T-helper 2 cell treated with Interferon-gamma antibody and Interleukin-4, amounts not matched to agents 5 μg/mL and 100 μg/mL, for 36 hours (primary cell): ENCODE results near the gene VASP.
A peak's percentile ranks its signal among the peaks of the same experiment; 100 is the strongest.

ENCODE experiments used
- DNase-seq: peaks from one replicate; pipeline ENCODE4 v3.0.0; 2021; ENCODE audit warnings: low spot score
- H3K27ac Mint-ChIP-seq: one replicate; pipeline ENCODE4 v1.8.0; 2021; ENCODE audit warnings: mild to moderate bottlenecking, mixed read lengths
- H3K27me3 Mint-ChIP-seq: one replicate; pipeline ENCODE4 v1.8.0; 2021; ENCODE audit warnings: low read depth, mixed read lengths
- H3K36me3 Mint-ChIP-seq: one replicate; pipeline ENCODE4 v1.8.0; 2021; ENCODE audit warnings: low read depth, mixed read lengths
- H3K4me1 Mint-ChIP-seq: one replicate; pipeline ENCODE4 v1.8.0; 2021; ENCODE audit warnings: low read depth, mixed read lengths
- H3K4me3 Mint-ChIP-seq: one replicate; pipeline ENCODE4 v1.8.0; 2022; ENCODE audit warnings: mild to moderate bottlenecking, moderate library complexity, mixed read lengths
- H3K9me3 Mint-ChIP-seq: one replicate; pipeline ENCODE4 v1.8.0; 2021; ENCODE audit warnings: mixed read lengths

Gene VASP

GRCh38 chr19:45477713-45478453, 29.4 kb upstream of the VASP start:
- H3K4me1 Mint-ChIP-seq, result peaks cover 24% of the 10 kb centered on the region
- no peaks in the 10 kb centered on the region for H3K9me3 Mint-ChIP-seq
- H3K36me3 Mint-ChIP-seq, result no peaks in the 10 kb centered on the region
- H3K27me3 Mint-ChIP-seq, result peaks cover 38% of the 10 kb centered on the region
- DNase-seq, result no peak
- H3K4me3 Mint-ChIP-seq, result peak overlapping the region; percentile 73
- peak overlapping the region; percentile 80 for H3K27ac Mint-ChIP-seq

GRCh38 chr19:45478454-45479238, 28.6 kb upstream of the VASP start:
- peak overlapping the region; percentile 80 for H3K27ac Mint-ChIP-seq
- peak; percentile 89 for DNase-seq
- peaks cover 23% of the 10 kb centered on the region for H3K4me1 Mint-ChIP-seq
- peak overlapping the region; percentile 73 for H3K4me3 Mint-ChIP-seq
- no peaks in the 10 kb centered on the region for H3K9me3 Mint-ChIP-seq
- H3K36me3 Mint-ChIP-seq, result no peaks in the 10 kb centered on the region
- H3K27me3 Mint-ChIP-seq, result peaks cover 32% of the 10 kb centered on the region

- Mint-ChIP-seq H3K36me3 (no peaks in the 10 kb centered on the region), H3K27me3 (peaks cover 2% of the 10 kb centered on the region), H3K4me3 (no peak overlapping the region), H3K9me3 (no peaks in the 10 kb centered on the region), H3K27ac (no peak overlapping the region), H3K4me1 (peaks cover 11% of the 10 kb centered on the region)
- no peak for DNase-seq
Measured at GRCh38 chr19:45483033-45483432, 24.2 kb upstream of the VASP start.

GRCh38 chr19:45484273-45484945, 22.9 kb upstream of the VASP start:
- peaks cover 2% of the 10 kb centered on the region for H3K27me3 Mint-ChIP-seq
- no peak overlapping the region for H3K4me3 Mint-ChIP-seq
- no peak for DNase-seq
- H3K4me1 Mint-ChIP-seq, result peaks cover 6% of the 10 kb centered on the region
- H3K9me3 Mint-ChIP-seq, result no peaks in the 10 kb centered on the region
- H3K36me3 Mint-ChIP-seq, result no peaks in the 10 kb centered on the region
- no peak overlapping the region for H3K27ac Mint-ChIP-seq

GRCh38 chr19:45485305-45486077, 21.8 kb upstream of the VASP start:
- peak overlapping the region; percentile 67 for H3K27ac Mint-ChIP-seq
- H3K4me1 Mint-ChIP-seq, result peaks cover 2% of the 10 kb centered on the region
- no peaks in the 10 kb centered on the region for H3K36me3 Mint-ChIP-seq
- no peaks in the 10 kb centered on the region for H3K9me3 Mint-ChIP-seq
- peak overlapping the region; percentile 89 for H3K4me3 Mint-ChIP-seq
- peak; percentile 96 for DNase-seq
- H3K27me3 Mint-ChIP-seq, result peaks cover under 1% of the 10 kb centered on the region

GRCh38 chr19:45488708-45489107, 18.6 kb upstream of the VASP start:
- H3K27ac Mint-ChIP-seq, result no peak overlapping the region
- H3K4me1 Mint-ChIP-seq, result peaks cover 11% of the 10 kb centered on the region
- H3K36me3 Mint-ChIP-seq, result no peaks in the 10 kb centered on the region

GRCh38 chr19:45489216-45489855, 17.9 kb upstream of the VASP start:
- Mint-ChIP-seq H3K9me3 (no peaks in the 10 kb centered on the region), H3K4me3 (no peak overlapping the region), H3K36me3 (no peaks in the 10 kb centered on the region), H3K27ac (no peak overlapping the region), H3K27me3 (no peaks in the 10 kb centered on the region), H3K4me1 (peaks cover 11% of the 10 kb centered on the region)
- DNase-seq, result no peak

More at GRCh38 chr19:45488708-45489107, 18.6 kb upstream of the VASP start:
- no peaks in the 10 kb centered on the region for H3K9me3 Mint-ChIP-seq
- no peaks in the 10 kb centered on the region for H3K27me3 Mint-ChIP-seq
- no peak for DNase-seq
- H3K4me3 Mint-ChIP-seq, result no peak overlapping the region

GRCh38 chr19:45492137-45492626, 15.1 kb upstream of the VASP start:
- DNase-seq, result no peak
- H3K4me3 Mint-ChIP-seq, result peak overlapping the region; percentile 55
- H3K36me3 Mint-ChIP-seq, result no peaks in the 10 kb centered on the region
- H3K4me1 Mint-ChIP-seq, result peaks cover 11% of the 10 kb centered on the region
- H3K27ac Mint-ChIP-seq, result no peak overlapping the region
- no peaks in the 10 kb centered on the region for H3K9me3 Mint-ChIP-seq
- H3K27me3 Mint-ChIP-seq, result peaks cover 15% of the 10 kb centered on the region

- no peaks in the 10 kb centered on the region for H3K9me3 Mint-ChIP-seq
- H3K36me3 Mint-ChIP-seq, result no peaks in the 10 kb centered on the region
- H3K4me3 Mint-ChIP-seq, result peak overlapping the region; percentile 78
- DNase-seq, result no peak
- no peak overlapping the region for H3K27ac Mint-ChIP-seq
- H3K27me3 Mint-ChIP-seq, result peaks cover 19% of the 10 kb centered on the region
- H3K4me1 Mint-ChIP-seq, result peaks cover 17% of the 10 kb centered on the region
Measured at GRCh38 chr19:45492627-45493470, 14.4 kb upstream of the VASP start.

GRCh38 chr19:45494261-45494916, 12.9 kb upstream of the VASP start:
- Mint-ChIP-seq H3K36me3 (peaks cover under 1% of the 10 kb centered on the region), H3K9me3 (no peaks in the 10 kb centered on the region), H3K4me3 (no peak overlapping the region), H3K27me3 (peaks cover 27% of the 10 kb centered on the region), H3K4me1 (peaks cover 24% of the 10 kb centered on the region), H3K27ac (no peak overlapping the region)
- no peak for DNase-seq

GRCh38 chr19:45495178-45495577, 12.1 kb upstream of the VASP start:
- H3K27ac Mint-ChIP-seq, result no peak overlapping the region
- H3K27me3 Mint-ChIP-seq, result peaks cover 29% of the 10 kb centered on the region
- H3K36me3 Mint-ChIP-seq, result peaks cover 3% of the 10 kb centered on the region
- H3K4me3 Mint-ChIP-seq, result peak overlapping the region; percentile 48
- DNase-seq, result no peak
- no peaks in the 10 kb centered on the region for H3K9me3 Mint-ChIP-seq
- peaks cover 28% of the 10 kb centered on the region for H3K4me1 Mint-ChIP-seq

- Mint-ChIP-seq H3K4me3 (peak overlapping the region; percentile 48), H3K4me1 (peaks cover 28% of the 10 kb centered on the region), H3K27me3 (peaks cover 29% of the 10 kb centered on the region), H3K27ac (no peak overlapping the region), H3K36me3 (peaks cover 6% of the 10 kb centered on the region), H3K9me3 (no peaks in the 10 kb centered on the region)
- DNase-seq, result peak; percentile 45
Measured at GRCh38 chr19:45496349-45496953, 10.8 kb upstream of the VASP start.
